ENCODE measurements around the gene ZFP36. TPM values are rescaled to one million over a fixed set of nuclear protein-coding genes. Genes with fewer than 3 reads are reported as not detected.

Gene ZFP36
- total and polyA plus RNA-seq, 3 experiments from 2014 or later, result 32.8 to 355 (median 36.4) TPM

DNA sequence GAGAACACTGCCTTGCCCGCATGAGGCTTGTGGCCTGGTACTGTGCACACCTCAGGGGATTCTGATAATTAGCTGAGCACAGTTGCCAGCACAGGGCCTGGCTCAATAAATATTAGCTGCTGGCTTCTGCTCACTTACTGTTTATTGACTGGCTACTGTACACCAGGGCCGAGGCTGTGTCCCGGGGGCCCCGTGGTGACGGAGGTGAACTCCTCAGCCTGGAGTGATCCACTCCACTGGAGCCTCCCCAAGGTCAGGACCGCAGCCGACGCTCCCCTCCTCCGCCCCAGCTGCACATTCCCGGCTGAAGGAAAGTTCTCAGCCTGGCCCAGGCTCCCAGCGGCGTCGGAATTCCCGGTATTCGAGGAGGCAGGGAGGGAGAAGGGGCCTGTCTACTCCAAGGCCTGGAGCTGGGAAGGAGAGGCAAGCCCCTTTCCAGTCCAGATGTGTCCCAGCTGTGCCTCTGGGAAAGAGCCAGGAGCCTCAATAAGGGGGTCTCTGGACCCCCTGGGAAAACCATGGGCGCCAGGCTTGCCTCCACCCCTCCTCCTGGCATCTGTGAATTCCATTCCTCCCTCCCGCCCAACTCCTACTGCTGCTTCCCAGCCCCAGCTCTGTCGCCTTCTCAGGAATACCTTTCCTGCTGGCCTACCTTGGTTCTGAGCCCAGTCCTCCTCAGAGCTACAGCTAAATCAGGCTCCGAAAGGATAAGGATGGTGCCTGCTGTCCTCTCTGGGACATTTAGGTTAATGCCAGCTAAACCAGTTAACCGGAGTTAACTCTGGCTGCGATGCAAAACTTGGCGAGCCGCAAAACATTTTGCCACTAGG, 21.9 kb downstream of the ZFP36 start:
- H3K27ac Mint-ChIP-seq, result peak overlapping the region in 1 of 8 donors; percentile 94
- H3K27me3 Mint-ChIP-seq, result peaks cover 0 to 2% of the 10 kb centered on the region in 2 donors
- H3K27me3 ChIP-seq (ENCODE audit: insufficient read depth, low read length, poor library complexity, severe bottlenecking), result no peaks in the 10 kb centered on the region
- H3K9me3 Mint-ChIP-seq, result no peaks in the 10 kb centered on the region
- H3K9me3 ChIP-seq (ENCODE audit: low read length), result no peaks in the 10 kb centered on the region
- POLR2A ChIA-PET, result no interaction called here
- peaks cover 12 to 25% (median 12%) of the 10 kb centered on the region in 3 donors for H3K4me1 Mint-ChIP-seq
- peaks cover 1% of the 10 kb centered on the region for H3K4me1 ChIP-seq (ENCODE audit: insufficient read depth, low read length)
- H3K4me3 ChIP-seq (ENCODE audit: low read length), result no peak overlapping the region
- no peak overlapping the region for H3K4me3 Mint-ChIP-seq
- H3K27ac ChIP-seq (ENCODE audit: low read depth, low read length), result no peak overlapping the region
- peaks cover 0 to 36% (median 5%) of the 10 kb centered on the region in 3 donors for H3K36me3 Mint-ChIP-seq
- CTCF ChIA-PET, result interaction anchor here (3.0 kb wide), 1 partner anchor 17 kb away, joined by 10 read pairs; the partner anchor contains the start of gene PLEKHG2
- peaks cover 13% of the 10 kb centered on the region for H3K36me3 ChIP-seq (ENCODE audit: insufficient read depth, low read length)
- DNase-seq, result no peak

DNA sequence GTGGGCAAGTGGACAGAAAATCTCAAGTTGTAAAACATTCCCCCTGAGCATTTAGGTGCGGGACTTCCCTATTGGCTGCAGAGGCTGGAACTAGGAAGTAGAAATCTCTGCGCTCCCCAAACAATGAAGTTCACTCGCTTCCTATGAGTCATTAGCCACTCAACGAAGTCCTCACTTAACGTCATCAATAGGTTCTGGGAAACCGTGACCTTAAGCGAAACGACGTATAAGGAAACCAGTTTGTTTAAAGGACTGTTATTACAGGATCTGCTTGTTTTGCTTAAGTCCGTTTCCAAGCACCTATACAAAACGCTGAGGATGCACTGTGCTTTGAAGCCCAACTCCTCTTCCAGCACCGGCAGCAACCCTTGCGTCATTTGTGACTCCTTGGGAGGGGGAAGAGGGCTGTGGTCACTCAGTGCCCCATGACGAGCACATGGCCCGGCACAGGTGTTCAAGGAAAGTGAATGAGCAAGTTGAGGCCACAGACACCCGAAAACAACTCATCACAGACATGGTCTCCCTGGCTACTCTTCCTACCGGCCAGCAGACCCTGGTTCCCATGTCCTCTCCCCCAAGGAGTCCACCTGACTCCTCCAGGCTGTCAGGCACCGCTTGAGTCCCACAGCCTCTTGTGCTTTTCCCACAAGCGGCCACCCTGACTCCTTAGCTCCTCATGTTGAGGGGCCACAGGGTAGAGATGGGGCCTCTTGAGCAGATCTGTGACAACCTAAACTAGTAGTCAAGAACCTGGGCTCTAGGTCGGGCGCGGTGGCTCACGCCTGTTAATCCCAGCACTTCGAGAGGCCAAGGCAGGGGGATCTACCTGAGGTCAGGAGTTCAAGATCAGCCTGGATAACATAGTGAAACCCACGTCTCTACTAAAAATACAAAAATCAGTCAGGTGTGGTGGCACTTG, 24.3 kb downstream of the ZFP36 start:
- peaks cover 6 to 45% (median 13%) of the 10 kb centered on the region in 3 donors for H3K36me3 Mint-ChIP-seq
- H3K27me3 Mint-ChIP-seq, result peaks cover 0 to 4% of the 10 kb centered on the region in 2 donors
- Histone ChIP-seq H3K9me3 (ENCODE audit: low read length) (no peaks in the 10 kb centered on the region), H3K36me3 (ENCODE audit: insufficient read depth, low read length) (peaks cover 27% of the 10 kb centered on the region), H3K27me3 (ENCODE audit: insufficient read depth, low read length, poor library complexity, severe bottlenecking) (no peaks in the 10 kb centered on the region), H3K27ac (ENCODE audit: low read depth, low read length) (peak overlapping the region; percentile 62), H3K4me3 (ENCODE audit: low read length) (no peak overlapping the region), H3K4me1 (ENCODE audit: insufficient read depth, low read length) (peaks cover 20% of the 10 kb centered on the region)
- CTCF ChIA-PET, result interaction anchor here (1.6 kb wide), 1 partner anchor 19 kb away, joined by 3 read pairs; the partner anchor contains the start of gene PLEKHG2
- H3K4me1 Mint-ChIP-seq, result peaks cover 30 to 47% (median 35%) of the 10 kb centered on the region in 3 donors
- H3K9me3 Mint-ChIP-seq, result peaks cover 0 to 2% (median 0%) of the 10 kb centered on the region in 5 donors
- H3K4me3 Mint-ChIP-seq, result peak overlapping the region in 5 of 7 donors; percentile 8 to 64 (median 19)
- peak in 4 of 5 donors; percentile 53 to 88 (median 68) for DNase-seq
- POLR2A ChIA-PET, result interaction anchor here (1.8 kb wide), 1 partner anchor 39 kb away, joined by 9 read pairs; the partner anchor contains the start of genes MED29 and PAF1
- H3K27ac Mint-ChIP-seq, result peak overlapping the region; percentile 17 to 95 (median 82)

DNA sequence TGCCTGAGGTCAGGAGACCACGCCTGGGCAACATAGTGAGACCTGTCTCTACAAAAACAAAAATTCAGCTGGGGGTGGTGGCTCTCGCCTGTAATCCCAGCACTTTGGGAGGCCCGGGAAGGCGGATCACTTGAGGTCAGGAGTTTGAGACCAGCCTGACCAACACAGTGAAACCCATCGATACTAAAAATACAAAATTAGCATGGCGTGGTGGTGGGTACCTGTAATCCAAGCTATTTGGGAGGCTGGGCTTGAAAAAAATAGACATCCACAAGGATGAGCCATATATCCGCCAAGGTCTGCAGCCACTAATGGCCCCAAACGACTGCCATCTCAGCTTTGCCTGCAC, 26.0 kb downstream of the ZFP36 start:
- H3K4me3 ChIP-seq (ENCODE audit: low read length), result no peak overlapping the region
- POLR2A ChIA-PET, result interaction anchor here (1.0 kb wide), 1 partner anchor 13 kb away, joined by 3 read pairs; the partner anchor contains the start of gene SUPT5H
- CTCF ChIA-PET, result interaction anchor here (1.2 to 1.6 kb wide), 3 partner anchors 21 to 35 kb away, joined by 3 to 4 read pairs (median 3); partner anchors contain the start of gene PLEKHG2
- peaks cover 28% of the 10 kb centered on the region for H3K4me1 ChIP-seq (ENCODE audit: insufficient read depth, low read length)
- H3K4me1 Mint-ChIP-seq, result peaks cover 39 to 58% (median 44%) of the 10 kb centered on the region in 3 donors
- peak overlapping the region in 3 of 7 donors; percentile 12 to 70 (median 37) for H3K4me3 Mint-ChIP-seq
- peaks cover 27% of the 10 kb centered on the region for H3K36me3 ChIP-seq (ENCODE audit: insufficient read depth, low read length)
- H3K9me3 Mint-ChIP-seq, result peaks cover 0 to 2% (median 0%) of the 10 kb centered on the region in 5 donors
- H3K27me3 Mint-ChIP-seq, result peaks cover 0 to 8% of the 10 kb centered on the region in 2 donors
- no peak for DNase-seq
- no peaks in the 10 kb centered on the region for H3K27me3 ChIP-seq (ENCODE audit: insufficient read depth, low read length, poor library complexity, severe bottlenecking)
- H3K27ac Mint-ChIP-seq, result peak overlapping the region in 7 of 8 donors; percentile 14 to 96 (median 62)
- H3K36me3 Mint-ChIP-seq, result peaks cover 6 to 45% (median 13%) of the 10 kb centered on the region in 3 donors
- H3K27ac ChIP-seq (ENCODE audit: low read depth, low read length), result no peak overlapping the region
- no peaks in the 10 kb centered on the region for H3K9me3 ChIP-seq (ENCODE audit: low read length)

DNA sequence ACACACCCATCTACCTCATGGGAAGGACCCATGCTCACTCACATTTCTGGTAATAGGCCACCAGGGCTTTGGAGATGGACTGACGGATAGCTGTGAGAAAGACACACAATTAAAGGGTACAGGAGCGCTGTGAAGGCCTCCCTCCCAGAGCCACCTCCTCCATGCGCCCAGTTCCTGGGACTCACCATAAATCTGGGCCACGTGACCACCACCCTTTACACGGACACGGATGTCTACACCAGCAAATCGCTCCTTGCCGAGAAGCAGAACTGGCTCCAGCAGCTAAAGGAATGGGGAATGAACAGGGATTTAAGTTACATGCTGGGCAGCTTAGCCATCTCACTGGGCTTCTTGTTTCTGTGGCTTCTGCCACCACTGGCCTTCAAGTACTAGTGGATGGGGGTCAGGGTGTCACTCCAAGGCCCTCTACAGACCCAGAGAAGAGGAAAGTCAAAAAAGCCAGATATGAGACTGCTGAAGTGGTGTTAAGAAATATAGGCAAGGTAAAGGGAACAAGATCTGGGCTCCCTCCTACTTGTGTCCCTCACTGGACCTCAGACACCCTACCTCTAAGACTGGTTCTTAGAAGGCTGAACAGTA, 26.9 kb downstream of the ZFP36 start:
- Mint-ChIP-seq H3K36me3 (peaks cover 6 to 45% (median 13%) of the 10 kb centered on the region in 3 donors), H3K4me1 (peaks cover 39 to 58% (median 44%) of the 10 kb centered on the region in 3 donors), H3K4me3 (peak overlapping the region; percentile 41 to 100 (median 70)), H3K27me3 (peaks cover 0 to 8% of the 10 kb centered on the region in 2 donors), H3K27ac (peak overlapping the region; percentile 27 to 99 (median 74)), H3K9me3 (peaks cover 0 to 2% (median 0%) of the 10 kb centered on the region in 5 donors)
- POLR2A ChIA-PET, result interaction anchor here (0.6 to 2.7 kb wide), 5 partner anchors 12 to 124 kb away, joined by 3 to 19 read pairs (median 3); partner anchors contain the start of genes PLEKHG2 and SUPT5H
- Histone ChIP-seq H3K9me3 (ENCODE audit: low read length) (no peaks in the 10 kb centered on the region), H3K27me3 (ENCODE audit: insufficient read depth, low read length, poor library complexity, severe bottlenecking) (no peaks in the 10 kb centered on the region), H3K4me3 (ENCODE audit: low read length) (no peak overlapping the region), H3K4me1 (ENCODE audit: insufficient read depth, low read length) (peaks cover 28% of the 10 kb centered on the region), H3K27ac (ENCODE audit: low read depth, low read length) (no peak overlapping the region), H3K36me3 (ENCODE audit: insufficient read depth, low read length) (peaks cover 27% of the 10 kb centered on the region)
- CTCF ChIA-PET, result interaction anchor here (1.2 to 1.5 kb wide), 2 partner anchors 29 to 36 kb away, joined by 3 read pairs; no protein-coding TSS in a partner anchor
- DNase-seq, result no peak

DNA sequence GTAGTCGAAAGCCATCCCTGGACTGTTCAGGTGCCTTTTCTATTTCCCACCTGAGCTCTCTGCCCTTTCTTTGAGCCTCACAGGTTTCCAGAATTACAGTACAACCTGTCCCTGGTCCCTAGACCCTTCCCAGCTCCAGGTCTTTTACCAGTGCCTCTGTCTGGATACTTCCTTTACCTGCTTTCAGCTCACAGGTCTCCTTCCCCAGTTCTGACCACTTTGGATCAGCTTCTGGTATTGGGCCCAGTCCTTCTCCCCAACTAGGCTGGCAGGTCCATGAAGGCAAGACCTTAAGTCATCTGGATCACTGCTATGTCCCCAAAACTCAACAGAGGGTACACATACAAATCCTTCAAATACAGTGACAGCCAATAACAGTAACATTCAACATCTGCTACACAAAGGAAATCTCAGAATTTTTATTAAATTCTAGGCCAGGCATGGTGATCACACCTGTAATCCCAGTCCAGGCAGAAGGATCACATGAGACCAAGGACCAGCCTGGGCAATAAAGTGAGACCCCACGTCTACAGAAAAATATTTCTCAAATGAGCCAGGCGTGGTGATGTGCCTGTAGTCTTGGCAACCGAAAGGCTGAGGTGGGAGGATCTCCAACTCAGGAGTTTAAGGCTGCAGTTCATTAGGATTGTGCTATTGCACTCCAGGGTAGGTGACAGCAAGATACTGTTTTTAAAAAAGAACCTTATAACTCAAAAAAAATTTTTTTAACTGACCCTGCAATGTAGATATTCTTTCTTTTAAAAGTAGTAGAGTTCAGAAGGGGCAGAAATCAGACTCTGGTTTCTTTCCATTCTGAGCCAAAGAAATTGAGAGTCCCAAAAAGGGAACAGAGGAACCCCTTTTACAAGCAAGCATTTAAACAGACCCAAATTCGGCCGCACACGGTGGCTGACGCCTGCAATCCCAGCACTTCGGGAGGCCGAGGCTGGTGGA, 27.8 kb downstream of the ZFP36 start:
- H3K27ac ChIP-seq (ENCODE audit: low read depth, low read length), result peak overlapping the region; percentile 96
- no peaks in the 10 kb centered on the region for H3K9me3 ChIP-seq (ENCODE audit: low read length)
- H3K36me3 Mint-ChIP-seq, result peaks cover 6 to 45% (median 13%) of the 10 kb centered on the region in 3 donors
- H3K27me3 Mint-ChIP-seq, result peaks cover 0 to 8% of the 10 kb centered on the region in 2 donors
- H3K9me3 Mint-ChIP-seq, result peaks cover 0 to 2% (median 0%) of the 10 kb centered on the region in 5 donors
- peak overlapping the region; percentile 27 to 100 (median 96) for H3K27ac Mint-ChIP-seq
- H3K4me1 Mint-ChIP-seq, result peaks cover 39 to 58% (median 44%) of the 10 kb centered on the region in 3 donors
- H3K36me3 ChIP-seq (ENCODE audit: insufficient read depth, low read length), result peaks cover 27% of the 10 kb centered on the region
- no peak for DNase-seq
- ChIA-PET POLR2A (interaction anchor here (1.2 to 2.7 kb wide), 15 partner anchors 8 to 98 kb away, joined by 3 to 82 read pairs (median 9); partner anchors contain the start of genes GMFG, MED29, PAF1 and PLEKHG2), CTCF (interaction anchor here (1.0 to 2.0 kb wide), 12 partner anchors 8 to 105 kb away, joined by 3 to 25 read pairs (median 6); partner anchors contain the start of genes EID2B, MED29, PAF1 and PLEKHG2)
- H3K4me3 ChIP-seq (ENCODE audit: low read length), result peak overlapping the region; percentile 91
- H3K4me3 Mint-ChIP-seq, result peak overlapping the region; percentile 70 to 100 (median 99)
- no peaks in the 10 kb centered on the region for H3K27me3 ChIP-seq (ENCODE audit: insufficient read depth, low read length, poor library complexity, severe bottlenecking)
- peaks cover 28% of the 10 kb centered on the region for H3K4me1 ChIP-seq (ENCODE audit: insufficient read depth, low read length)

DNA sequence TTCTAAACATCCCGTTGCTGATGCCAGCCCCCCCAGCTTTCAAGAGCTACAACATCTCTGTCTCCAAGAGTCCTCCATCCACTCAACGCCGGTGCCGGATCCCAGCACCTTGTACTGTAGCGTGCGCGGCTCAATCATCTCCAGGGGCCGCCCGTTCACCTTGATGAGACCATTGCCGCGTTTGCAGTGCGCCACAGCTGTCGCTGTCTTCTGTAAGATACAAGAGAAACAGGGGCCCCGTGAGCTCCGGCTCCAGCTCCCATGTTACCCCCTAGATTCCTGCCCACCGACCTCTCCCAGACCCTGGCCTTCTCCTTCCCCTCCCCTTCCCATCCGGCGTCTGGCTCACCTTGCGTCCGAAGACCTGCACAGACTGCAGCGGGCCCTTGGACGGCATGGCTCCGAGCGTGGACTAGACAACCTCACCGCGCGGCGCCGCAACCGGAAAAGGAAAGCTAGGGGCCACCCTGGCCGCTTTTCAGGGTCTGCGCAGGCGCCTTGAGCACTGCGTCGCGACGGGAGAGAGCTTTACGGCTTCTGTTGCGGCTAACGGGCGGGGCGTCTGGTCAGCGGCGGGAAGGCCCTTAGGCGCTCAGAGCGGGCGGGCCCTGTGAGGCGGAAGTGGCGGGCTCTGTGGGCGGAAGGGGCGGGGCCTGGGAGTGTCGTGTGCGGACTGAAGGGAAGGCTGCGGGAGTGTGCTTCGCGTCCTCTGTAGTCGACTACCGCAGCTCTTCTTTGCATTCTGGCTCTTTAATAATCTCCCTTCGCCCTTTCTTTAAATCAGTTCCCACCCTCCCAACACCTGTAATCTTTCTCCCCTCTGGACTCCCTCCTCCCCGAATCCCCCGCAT, 29.1 kb downstream of the ZFP36 start, which contains the start of gene RPS16:
Gene RPS16 (minus strand): TSS at position 451 of the 851 bp plus-strand sequence. CDS start 54 bp downstream, at position 397.
- peak within 1 kb of the TSS; percentile 96 to 100 (median 99) for H3K27ac Mint-ChIP-seq
- POLR2A ChIA-PET, result interaction anchor here (0.5 to 2.7 kb wide), 25 partner anchors 8 to 1363 kb away, joined by 3 to 82 read pairs (median 6); partner anchors contain the start of genes DYRK1B, EGLN2, EID2B and GMFG

More for the DNA sequence above, 29.1 kb downstream of the ZFP36 start, which contains the start of gene RPS16:
- Histone ChIP-seq H3K36me3 (ENCODE audit: insufficient read depth, low read length) (peaks cover 27% of the 10 kb centered on the region), H3K9me3 (ENCODE audit: low read length) (no peaks in the 10 kb centered on the region), H3K4me1 (ENCODE audit: insufficient read depth, low read length) (peaks cover 28% of the 10 kb centered on the region), H3K4me3 (ENCODE audit: low read length) (peak within 1 kb of the TSS; percentile 91), H3K27me3 (ENCODE audit: insufficient read depth, low read length, poor library complexity, severe bottlenecking) (no peaks in the 10 kb centered on the region), H3K27ac (ENCODE audit: low read depth, low read length) (peak within 1 kb of the TSS; percentile 96)
- Mint-ChIP-seq H3K4me3 (peak within 1 kb of the TSS; percentile 97 to 100 (median 99)), H3K36me3 (peaks cover 6 to 43% (median 13%) of the 10 kb centered on the region in 3 donors), H3K27me3 (peaks cover 0 to 10% of the 10 kb centered on the region in 2 donors), H3K9me3 (peaks cover 0 to 2% (median 0%) of the 10 kb centered on the region in 5 donors), H3K4me1 (peaks cover 38 to 58% (median 39%) of the 10 kb centered on the region in 3 donors)
- CTCF ChIA-PET, result interaction anchor here (1.0 to 2.0 kb wide), 14 partner anchors 9 to 104 kb away, joined by 3 to 25 read pairs (median 6); partner anchors contain the start of genes EID2B, MED29, PAF1 and PLEKHG2
- DNase-seq, result peak; percentile 98 to 100 (median 98)

Measured in CD8-positive, alpha-beta memory T cell (primary cell).